ENCODE results near the gene LRRC10B. TPM values are rescaled to one million over a fixed set of nuclear protein-coding genes. Genes with fewer than 3 reads are reported as not detected.

LRRC10B gene
- total RNA-seq, 1 experiment from 2014 or later = not detected

- H3K4me1 ChIP-seq (ENCODE audit: control insufficient read depth in 1 of 2, insufficient read depth in 2 of 2, low read length in 2 of 2) = peaks cover 0 to 13% of the 10 kb centered on the region in 2 experiments; a peak in 1 of 4 replicates
- ATAC-seq = no peak
Measured at GRCh38 chr11:61486011-61486620, 22.4 kb upstream of the LRRC10B start.

GRCh38 chr11:61486779-61487178 lies 21.8 kb upstream of the LRRC10B start:
- DNase-seq (ENCODE audit: low read depth, low spot score) (no peak), ATAC-seq (no peak)
- H3K79me2 ChIP-seq (ENCODE audit: insufficient read depth, low read length) = no peaks in the 10 kb centered on the region
- ChIA-PET POLR2A (no interaction called here), CTCF (no interaction called here), RAD21 (ENCODE audit: low non-redundant PET in 1 of 2, low total read pairs in 2 of 2, uncharacterized antibody in 2 of 2, unreplicated experiment in 2 of 2) (no interaction called here)
- H3K9me3 ChIP-seq (ENCODE audit: control insufficient read depth in 1 of 2, insufficient read depth in 1 of 2, low read depth in 1 of 2, low read length in 2 of 2) = no peaks in the 10 kb centered on the region; a peak in 1 of 4 replicates
- H3K4me2 ChIP-seq (ENCODE audit: low read length) = no peak overlapping the region
- H3K9ac ChIP-seq (ENCODE audit: low read length) = no peak overlapping the region
- no peaks in the 10 kb centered on the region for H3K36me3 ChIP-seq (ENCODE audit: control insufficient read depth in 1 of 2, insufficient read depth in 2 of 2, low read length in 2 of 2)
- no peak overlapping the region for H3K4me3 ChIP-seq (replicated peaks in 1 of 2; ENCODE audit: low read depth in 1 of 2, low read length in 2 of 2)
- TF ChIP-seq YY1 (IDR thresholded peaks at IDR 0.05; ENCODE audit: extremely low read depth, insufficient replicate concordance, low read depth, low read length) (no peak), CBX3 (IDR thresholded peaks at IDR 0.05; ENCODE audit: low read depth) (no peak), ZFX (IDR thresholded peaks at IDR 0.05) (no peak), FOSL1 (IDR thresholded peaks at IDR 0.05; ENCODE audit: low read depth) (no peak), RAD21 (IDR thresholded peaks at IDR 0.05; ENCODE audit: low read depth) (no peak), EZH2phosphoT487 (IDR thresholded peaks at IDR 0.05; ENCODE audit: borderline replicate concordance) (no peak), MAX (IDR thresholded peaks at IDR 0.05) (no peak), SRF (IDR thresholded peaks at IDR 0.05; ENCODE audit: low read depth) (no peak), JUND (IDR thresholded peaks at IDR 0.05) (no peak), TCF7L2 (IDR thresholded peaks at IDR 0.05; ENCODE audit: borderline replicate concordance, extremely low read depth, insufficient read depth, insufficient read length) (no peak), SP1 (IDR thresholded peaks at IDR 0.05; ENCODE audit: low read depth) (no peak), REST (IDR thresholded peaks at IDR 0.05; ENCODE audit: low read depth) (no peak), ELF1 (IDR thresholded peaks at IDR 0.05; ENCODE audit: borderline replicate concordance, low read depth) (no peak), ZNF274 (IDR thresholded peaks at IDR 0.05; ENCODE audit: low read depth, low read length) (no peak), ATF3 (IDR thresholded peaks at IDR 0.05) (no peak), EGR1 (IDR thresholded peaks at IDR 0.05; ENCODE audit: low read depth) (no peak), EZH2 (IDR thresholded peaks at IDR 0.05) (no peak), SIN3A (IDR thresholded peaks at IDR 0.05; ENCODE audit: low read depth) (no peak)
- no peaks in the 10 kb centered on the region for H4K20me1 ChIP-seq (ENCODE audit: insufficient read depth)
- BruUV-seq (replicated peaks) = no TSS peak
- H3K4me1 ChIP-seq (ENCODE audit: control insufficient read depth in 1 of 2, insufficient read depth in 2 of 2, low read length in 2 of 2) = peaks cover 0 to 13% of the 10 kb centered on the region in 2 experiments; a peak in 1 of 4 replicates
- intact Hi-C loops (cut with micrococcal nuclease) = no loop called here
- no peaks in the 10 kb centered on the region for H3K9me2 ChIP-seq (ENCODE audit: insufficient read depth)
- H3K27ac ChIP-seq (ENCODE audit: low read depth, low read length) = no peak overlapping the region
- H2AFZ ChIP-seq (ENCODE audit: low read depth, low read length, poor library complexity, severe bottlenecking) = no peak overlapping the region
- no peaks in the 10 kb centered on the region for H3K27me3 ChIP-seq (ENCODE audit: insufficient read depth, low read length)

More at GRCh38 chr11:61486011-61486620, 22.4 kb upstream of the LRRC10B start:
- Histone ChIP-seq H3K4me2 (ENCODE audit: low read length) (no peak overlapping the region), H3K27ac (ENCODE audit: low read depth, low read length) (no peak overlapping the region), H3K36me3 (ENCODE audit: control insufficient read depth in 1 of 2, insufficient read depth in 2 of 2, low read length in 2 of 2) (no peaks in the 10 kb centered on the region), H3K27me3 (ENCODE audit: insufficient read depth, low read length) (no peaks in the 10 kb centered on the region), H3K79me2 (ENCODE audit: insufficient read depth, low read length) (no peaks in the 10 kb centered on the region), H3K9ac (ENCODE audit: low read length) (no peak overlapping the region), H4K20me1 (ENCODE audit: insufficient read depth) (no peaks in the 10 kb centered on the region), H3K9me2 (ENCODE audit: insufficient read depth) (no peaks in the 10 kb centered on the region), H2AFZ (ENCODE audit: low read depth, low read length, poor library complexity, severe bottlenecking) (no peak overlapping the region), H3K4me3 (replicated peaks in 1 of 2; ENCODE audit: low read depth in 1 of 2, low read length in 2 of 2) (no peak overlapping the region), H3K9me3 (ENCODE audit: control insufficient read depth in 1 of 2, insufficient read depth in 1 of 2, low read depth in 1 of 2, low read length in 2 of 2) (no peaks in the 10 kb centered on the region; a peak in 1 of 4 replicates)
- no peak for DNase-seq (ENCODE audit: low read depth, low spot score)
- intact Hi-C loops (cut with micrococcal nuclease) = no loop called here
- RAD21 ChIA-PET (ENCODE audit: low non-redundant PET in 1 of 2, low total read pairs in 2 of 2, uncharacterized antibody in 2 of 2, unreplicated experiment in 2 of 2) = no interaction called here
- BruUV-seq (replicated peaks) = no TSS peak
- CTCF ChIA-PET = no interaction called here
- TF ChIP-seq POLR2A (IDR thresholded peaks at IDR 0.05; ENCODE audit: borderline replicate concordance, extremely low read depth, insufficient read depth, insufficient read length) (no peak), EZH2phosphoT487 (IDR thresholded peaks at IDR 0.05; ENCODE audit: borderline replicate concordance) (no peak), SP1 (IDR thresholded peaks at IDR 0.05; ENCODE audit: low read depth) (no peak), FOSL1 (IDR thresholded peaks at IDR 0.05; ENCODE audit: low read depth) (no peak), SRF (IDR thresholded peaks at IDR 0.05; ENCODE audit: low read depth) (no peak), RAD21 (IDR thresholded peaks at IDR 0.05; ENCODE audit: low read depth) (no peak)
- POLR2A ChIA-PET = no interaction called here

Data from HCT116 (cell line).